Epithelial cell of proximal tubule (primary cell): Measurements from ENCODE around the gene DIDO1. TPM values are rescaled to one million over a fixed set of nuclear protein-coding genes. Genes with fewer than 3 reads are reported as not detected.

ENCODE experiments used
- DNase-seq: peaks from one replicate; pipeline ENCODE4 v3.0.0-alpha.2; 2011; ENCODE audit warnings: low read depth
- H3K4me3 ChIP-seq: 2 replicates; pipeline ENCODE4 v1.5.1; 2011; ENCODE audit warnings: low read depth, mild to moderate bottlenecking, low read length
- total RNA-seq: library from RNA; depleted of rRNA; stranded (reverse); fragments of >200 nt; gene quantifications from 2 replicates; pipeline ENCODE4 v1.2.3, GENCODE V29; 2015
- TF ChIP-seq, protein P1 (sequence below): conservative IDR thresholded peaks from 2 replicates; pipeline ENCODE4 v1.5.1; 2012; ENCODE audit warnings: low read depth, mild to moderate bottlenecking, low read length

Gene DIDO1
- total RNA-seq, 1 donor from 2014 or later: 26.9 TPM

- H3K4me3 ChIP-seq: no peak overlapping the region
- no peak for DNase-seq
- TF ChIP-seq, protein P1, sequence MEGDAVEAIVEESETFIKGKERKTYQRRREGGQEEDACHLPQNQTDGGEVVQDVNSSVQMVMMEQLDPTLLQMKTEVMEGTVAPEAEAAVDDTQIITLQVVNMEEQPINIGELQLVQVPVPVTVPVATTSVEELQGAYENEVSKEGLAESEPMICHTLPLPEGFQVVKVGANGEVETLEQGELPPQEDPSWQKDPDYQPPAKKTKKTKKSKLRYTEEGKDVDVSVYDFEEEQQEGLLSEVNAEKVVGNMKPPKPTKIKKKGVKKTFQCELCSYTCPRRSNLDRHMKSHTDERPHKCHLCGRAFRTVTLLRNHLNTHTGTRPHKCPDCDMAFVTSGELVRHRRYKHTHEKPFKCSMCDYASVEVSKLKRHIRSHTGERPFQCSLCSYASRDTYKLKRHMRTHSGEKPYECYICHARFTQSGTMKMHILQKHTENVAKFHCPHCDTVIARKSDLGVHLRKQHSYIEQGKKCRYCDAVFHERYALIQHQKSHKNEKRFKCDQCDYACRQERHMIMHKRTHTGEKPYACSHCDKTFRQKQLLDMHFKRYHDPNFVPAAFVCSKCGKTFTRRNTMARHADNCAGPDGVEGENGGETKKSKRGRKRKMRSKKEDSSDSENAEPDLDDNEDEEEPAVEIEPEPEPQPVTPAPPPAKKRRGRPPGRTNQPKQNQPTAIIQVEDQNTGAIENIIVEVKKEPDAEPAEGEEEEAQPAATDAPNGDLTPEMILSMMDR: no peak
These were observed 62.1 kb downstream of the DIDO1 start for GRCh38 chr20:62864207-62864606.

- peak within 1 kb of the TSS; percentile 50 for H3K4me3 ChIP-seq
- TF ChIP-seq, protein P1: no peak
- no peak for DNase-seq
These were observed 64.5 kb downstream of the DIDO1 start, which contains the start of gene TCFL5 for GRCh38 chr20:62861726-62862336. TSS of gene TCFL5 (minus strand) at chr20:62861822. CDS start at chr20:62861670, 152 bp downstream.

DNA sequence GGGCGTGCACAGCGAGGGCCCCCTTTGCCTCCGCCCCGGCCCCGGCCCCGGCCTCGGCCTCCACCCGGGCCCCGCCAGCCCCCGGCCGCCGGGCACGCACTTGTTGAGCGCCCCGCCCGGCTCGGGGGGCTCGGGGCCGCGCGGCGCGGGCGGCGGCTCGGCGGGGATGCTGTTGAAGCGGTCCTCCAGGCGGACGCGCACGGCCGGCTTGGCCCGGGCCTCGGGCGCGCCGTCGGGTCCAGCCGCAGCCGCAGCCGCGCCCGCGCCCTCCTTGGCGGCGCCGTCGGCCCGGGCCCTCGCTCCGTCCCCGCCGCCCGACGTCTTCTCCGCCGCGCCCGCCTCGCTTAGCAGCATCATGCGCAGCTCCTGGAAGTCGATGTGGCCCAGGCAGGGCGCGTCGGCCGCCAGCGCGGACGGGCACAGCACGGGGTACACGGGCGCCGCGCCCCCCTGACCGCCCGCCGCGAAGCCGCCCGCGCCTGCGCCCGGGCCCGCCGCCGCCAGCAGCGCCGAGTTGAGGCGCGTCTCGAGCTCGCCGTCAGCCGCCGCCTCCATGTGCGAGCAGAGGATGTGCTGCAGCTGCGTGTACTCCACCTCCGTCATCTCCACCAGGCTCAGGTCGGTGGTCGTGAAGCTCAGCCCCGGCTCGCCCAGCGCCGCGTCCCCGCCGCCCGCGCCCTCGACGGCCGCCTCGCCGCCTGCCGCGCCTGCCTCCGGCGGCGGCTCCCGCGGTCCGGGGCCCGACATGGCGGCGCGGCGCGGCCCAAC lies 65.2 kb downstream of the DIDO1 start:
- TF ChIP-seq, protein P1: no peak
- no peak for DNase-seq

DNA sequence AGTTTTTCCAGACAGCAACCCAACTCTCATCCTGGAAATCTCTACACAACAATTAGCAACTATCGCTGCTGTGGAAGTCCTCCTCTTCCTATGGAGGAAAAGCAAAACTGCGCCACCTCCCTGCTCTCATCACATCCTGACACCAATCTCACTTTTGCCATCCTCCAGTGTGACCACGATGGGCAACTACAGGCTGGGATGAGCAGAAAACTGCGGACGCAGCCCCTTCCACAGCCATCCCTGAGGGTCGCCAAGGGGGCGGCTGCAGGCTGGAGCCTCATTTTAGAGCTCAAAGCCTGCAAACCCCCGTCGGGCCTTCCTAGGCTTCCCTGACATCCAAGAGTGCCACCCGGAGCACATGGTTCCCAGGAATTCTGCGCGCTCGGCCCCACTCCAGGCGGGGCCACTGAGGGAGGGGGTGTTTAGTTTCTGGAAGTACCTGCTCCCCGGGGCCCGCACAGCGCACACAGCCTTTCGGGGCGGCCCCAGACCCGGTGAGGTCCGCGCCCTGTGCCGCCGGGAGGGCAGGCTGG lies 65.8 kb downstream of the DIDO1 start:
- TF ChIP-seq, protein P1: no peak
- peak overlapping the region; percentile 50 for H3K4me3 ChIP-seq
- no peak for DNase-seq

More for the DNA sequence above, 65.2 kb downstream of the DIDO1 start:
- peak overlapping the region; percentile 50 for H3K4me3 ChIP-seq

- TF ChIP-seq, protein P1: no peak
- DNase-seq: no peak
- no peak overlapping the region for H3K4me3 ChIP-seq
These were observed 66.6 kb downstream of the DIDO1 start for GRCh38 chr20:62859721-62860120.

DNA sequence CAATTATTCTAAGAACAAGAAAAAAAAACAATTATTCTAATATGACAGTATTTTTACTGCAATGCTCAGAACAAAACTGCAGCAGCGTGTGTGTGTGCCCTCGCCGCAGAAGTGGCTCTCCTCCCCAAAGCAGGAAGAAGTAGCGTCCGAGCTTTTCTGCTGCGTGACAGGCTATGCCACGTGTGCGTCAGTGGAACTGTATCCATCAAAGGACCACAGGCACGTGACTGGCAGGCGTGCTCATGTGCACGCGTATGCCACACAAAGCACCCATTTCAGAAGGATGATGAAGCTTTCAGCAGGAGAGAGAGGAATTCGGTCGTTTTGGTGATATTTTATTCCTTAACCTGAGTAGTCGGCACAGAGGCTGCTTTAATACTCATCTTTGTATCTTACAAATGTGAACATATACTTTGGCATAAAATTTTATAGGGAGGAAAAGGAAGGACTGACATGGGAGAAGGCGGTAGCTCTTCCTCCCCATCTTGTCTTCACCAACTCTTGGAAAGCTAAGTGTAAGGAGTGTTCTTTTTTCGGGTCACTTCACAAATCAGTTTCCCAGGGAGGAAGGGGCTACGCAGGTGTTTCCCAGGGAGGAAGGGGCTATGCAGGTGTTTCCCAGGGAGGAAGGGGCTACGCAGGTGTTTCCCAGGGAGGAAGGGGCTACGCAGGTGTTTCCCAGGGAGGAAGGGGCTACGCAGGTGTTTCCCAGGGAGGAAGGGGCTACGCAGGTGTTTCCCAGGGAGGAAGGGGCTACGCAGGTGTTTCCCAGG lies 68.1 kb downstream of the DIDO1 start:
- TF ChIP-seq, protein P1: no peak
- DNase-seq: no peak
- no peak overlapping the region for H3K4me3 ChIP-seq
